HEK293 (cell line): ENCODE measurements around the gene CNR1.

Experiments
- BCL6B ChIP-seq: fragments of 450-650 bp; formaldehyde crosslinking; IDR thresholded peaks from 2 replicates; pipeline ENCODE4 v1.5.1; 2017; ENCODE audit warnings: missing biosample characterization, missing genetic modification characterization
- EGR2 ChIP-seq: fragments of 450-650 bp; formaldehyde crosslinking; IDR thresholded peaks from 2 replicates; pipeline ENCODE4 v1.5.1; 2016; ENCODE audit warnings: low read depth, missing biosample characterization, missing genetic modification characterization
- INSM2 ChIP-seq: fragments of 450-650 bp; formaldehyde crosslinking; IDR thresholded peaks from 2 replicates; pipeline ENCODE4 v1.5.1; 2016; ENCODE audit warnings: missing biosample characterization, missing genetic modification characterization
- KLF1 ChIP-seq: fragments of 450-650 bp; formaldehyde crosslinking; IDR thresholded peaks from 2 replicates; pipeline ENCODE4 v1.5.1; 2016; ENCODE audit warnings: missing biosample characterization, missing genetic modification characterization
- KLF7 ChIP-seq: fragments of 450-650 bp; formaldehyde crosslinking; IDR thresholded peaks from 2 replicates; pipeline ENCODE4 v1.5.1; 2016; ENCODE audit warnings: missing biosample characterization, missing genetic modification characterization, borderline replicate concordance
- SCRT2 ChIP-seq: fragments of 450-650 bp; formaldehyde crosslinking; IDR thresholded peaks from 2 replicates; pipeline ENCODE4 v1.5.1; 2016; ENCODE audit warnings: missing biosample characterization, missing genetic modification characterization
- SP2 ChIP-seq: fragments of 450-650 bp; formaldehyde crosslinking; IDR thresholded peaks from 2 replicates; pipeline ENCODE4 v1.5.1; 2016; ENCODE audit warnings: missing biosample characterization, missing genetic modification characterization
- ZNF214 ChIP-seq: fragments of 450-650 bp; formaldehyde crosslinking; IDR thresholded peaks from 2 replicates; pipeline ENCODE4 v1.5.1; 2017; ENCODE audit warnings: missing biosample characterization, mild to moderate bottlenecking, missing genetic modification characterization, borderline replicate concordance
- ZNF239 ChIP-seq: fragments of 450-650 bp; formaldehyde crosslinking; IDR thresholded peaks from 2 replicates; pipeline ENCODE4 v1.5.1; 2016; ENCODE audit warnings: missing biosample characterization, missing genetic modification characterization
- ZNF266 ChIP-seq: fragments of 450-650 bp; formaldehyde crosslinking; IDR thresholded peaks from 2 replicates; pipeline ENCODE4 v1.5.1; 2016; ENCODE audit warnings: missing biosample characterization, missing genetic modification characterization, low read depth
- ZNF280D ChIP-seq: fragments of 450-650 bp; formaldehyde crosslinking; IDR thresholded peaks from 2 replicates; pipeline ENCODE4 v1.5.1; 2016; ENCODE audit warnings: missing biosample characterization, missing genetic modification characterization
- ZNF324 ChIP-seq: fragments of 450-650 bp; formaldehyde crosslinking; IDR thresholded peaks from 2 replicates; pipeline ENCODE4 v1.5.1; 2016; ENCODE audit warnings: missing biosample characterization, missing genetic modification characterization
- ZNF391 ChIP-seq: fragments of 450-650 bp; formaldehyde crosslinking; IDR thresholded peaks from 2 replicates; pipeline ENCODE4 v1.5.1; 2016; ENCODE audit warnings: low read depth, missing biosample characterization, missing genetic modification characterization, borderline replicate concordance
- ZNF398 ChIP-seq: fragments of 450-650 bp; formaldehyde crosslinking; IDR thresholded peaks from 2 replicates; pipeline ENCODE4 v1.5.1; 2017; ENCODE audit warnings: missing biosample characterization, missing genetic modification characterization
- ZNF501 ChIP-seq: fragments of 450-650 bp; formaldehyde crosslinking; IDR thresholded peaks from 2 replicates; pipeline ENCODE4 v1.5.1; 2016; ENCODE audit warnings: missing biosample characterization, missing genetic modification characterization
- ZNF514 ChIP-seq: fragments of 450-650 bp; formaldehyde crosslinking; IDR thresholded peaks from 2 replicates; pipeline ENCODE4 v1.5.1; 2016; ENCODE audit warnings: missing biosample characterization, missing genetic modification characterization
- ZNF544 ChIP-seq: fragments of 450-650 bp; formaldehyde crosslinking; IDR thresholded peaks from 2 replicates; pipeline ENCODE4 v1.5.0; 2017; ENCODE audit warnings: missing biosample characterization, missing genetic modification characterization
- ZNF600 ChIP-seq: fragments of 450-650 bp; formaldehyde crosslinking; IDR thresholded peaks from 2 replicates; pipeline ENCODE4 v1.5.1; 2016; ENCODE audit warnings: missing biosample characterization, missing genetic modification characterization
- ZNF629 ChIP-seq: fragments of 450-650 bp; formaldehyde crosslinking; IDR thresholded peaks from 2 replicates; pipeline ENCODE4 v1.5.1; 2017; ENCODE audit warnings: missing biosample characterization, missing genetic modification characterization
- ZNF658 ChIP-seq: fragments of 450-650 bp; formaldehyde crosslinking; IDR thresholded peaks from 2 replicates; pipeline ENCODE4; 2016; ENCODE audit warnings: missing biosample characterization, missing genetic modification characterization
- ZNF707 ChIP-seq: fragments of 450-650 bp; formaldehyde crosslinking; IDR thresholded peaks from 2 replicates; pipeline ENCODE4 v1.5.1; 2016; ENCODE audit warnings: missing biosample characterization, missing genetic modification characterization
- ZNF777 ChIP-seq: fragments of 450-650 bp; formaldehyde crosslinking; IDR thresholded peaks from 2 replicates; pipeline ENCODE4 v1.5.1; 2017; ENCODE audit warnings: missing biosample characterization, missing genetic modification characterization, borderline replicate concordance
- ZNF843 ChIP-seq: fragments of 450-650 bp; formaldehyde crosslinking; IDR thresholded peaks from 2 replicates; pipeline ENCODE4 v1.5.1; 2016; ENCODE audit warnings: missing biosample characterization, missing genetic modification characterization
- ZSCAN18 ChIP-seq: fragments of 450-650 bp; formaldehyde crosslinking; IDR thresholded peaks from 2 replicates; pipeline ENCODE4 v1.5.1; 2016; ENCODE audit warnings: missing biosample characterization, missing genetic modification characterization

Gene CNR1

GRCh38 chr6:88166493-88167351 is 575 bp upstream of the CNR1 start (continued):
- TF ChIP-seq ZNF501 (tag by site-specific recombination) (peak; percentile 39; the same call in 1 of the 2 replicates), INSM2 (tag by site-specific recombination) (no peak), ZNF600 (tag by site-specific recombination) (0 out of 2 replicates have a peak, but pooled peaks have one; percentile 41), ZNF544 (tag by site-specific recombination) (no peak), SCRT2 (tag by site-specific recombination) (no peak), ZNF324 (0 out of 2 replicates have a peak, but pooled peaks have one; percentile 22), BCL6B (no peak), ZNF629 (peak; percentile 29; the same call in 1 of the 2 replicates), SP2 (tag by site-specific recombination) (peak; percentile 55), KLF7 (tag by site-specific recombination) (no peak; the same call in 1 of the 2 replicates), ZSCAN18 (no peak), ZNF280D (tag by site-specific recombination) (no peak), KLF1 (tag by site-specific recombination) (no peak; the same call in 1 of the 2 replicates), ZNF777 (tag by site-specific recombination) (peak; percentile 97), ZNF239 (tag by site-specific recombination) (no peak), ZNF266 (tag by site-specific recombination) (no peak), ZNF214 (tag by site-specific recombination) (no peak), ZNF658 (tag by site-specific recombination) (no peak), EGR2 (tag by site-specific recombination) (peak; percentile 76), ZNF707 (no peak), ZNF843 (tag by site-specific recombination) (no peak), ZNF514 (no peak), ZNF391 (tag by site-specific recombination) (peak; percentile 32; the same call in 1 of the 2 replicates), ZNF398 (tag by site-specific recombination) (peak; percentile 46)
